Epidermal melanocyte (primary cell): Measurements from ENCODE around the gene TMCC1.
"Not testable (repeated sequence)": the region's sequence is repeated elsewhere in the genome, so short reads cannot be mapped to it uniquely, and the experiment has no call there.

Source experiments
- DNase-seq: peaks from one replicate; pipeline ENCODE4 v3.0.0; 2011; ENCODE audit warnings: low spot score; ENCODE audit not compliant: insufficient read length

Gene TMCC1

DNA sequence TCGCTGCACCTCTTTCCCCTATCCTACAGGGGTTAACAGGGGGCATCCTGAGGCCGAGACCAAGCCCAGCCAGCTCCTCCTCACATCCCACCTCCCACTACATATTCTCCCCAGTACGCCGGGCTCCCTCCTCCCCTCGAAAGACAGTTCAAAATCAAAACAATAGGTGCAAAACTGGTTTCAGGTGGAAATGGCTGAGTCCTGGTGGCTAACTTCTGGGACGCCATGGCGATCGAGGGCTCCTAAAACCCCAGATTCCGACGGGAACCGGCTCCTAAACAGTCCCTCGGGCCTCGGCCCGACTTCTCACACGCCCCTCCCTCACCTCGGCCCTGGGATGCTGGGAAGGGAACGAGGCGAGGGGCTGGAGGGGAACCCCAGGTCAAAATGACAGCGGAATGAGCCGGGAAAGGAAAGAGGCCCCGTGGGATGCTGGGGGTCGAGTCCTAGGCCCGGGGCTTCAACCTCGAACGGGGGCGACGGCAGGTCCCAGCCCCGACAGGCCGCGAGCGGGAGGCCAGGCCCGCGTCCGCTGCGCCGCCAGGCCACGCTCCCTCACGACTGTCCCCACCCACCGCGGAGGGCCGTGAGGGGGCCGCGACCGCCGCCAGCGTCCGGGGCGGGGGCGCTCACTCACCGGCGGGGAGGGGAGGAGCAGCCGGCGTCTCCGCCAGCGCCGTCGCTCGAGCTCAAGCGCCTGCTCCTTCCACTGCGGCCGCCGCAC, 492 bp downstream of the TMCC1 start:
- DNase-seq: peak; percentile 54

GRCh38 chr3:129892486-129892856, 1.0 kb downstream of the TMCC1 start:
- no peak for DNase-seq

GRCh38 chr3:129890891-129891290, 2.6 kb downstream of the TMCC1 start:
- no peak for DNase-seq

GRCh38 chr3:129890125-129890524, 3.4 kb downstream of the TMCC1 start:
- DNase-seq: no peak

DNA sequence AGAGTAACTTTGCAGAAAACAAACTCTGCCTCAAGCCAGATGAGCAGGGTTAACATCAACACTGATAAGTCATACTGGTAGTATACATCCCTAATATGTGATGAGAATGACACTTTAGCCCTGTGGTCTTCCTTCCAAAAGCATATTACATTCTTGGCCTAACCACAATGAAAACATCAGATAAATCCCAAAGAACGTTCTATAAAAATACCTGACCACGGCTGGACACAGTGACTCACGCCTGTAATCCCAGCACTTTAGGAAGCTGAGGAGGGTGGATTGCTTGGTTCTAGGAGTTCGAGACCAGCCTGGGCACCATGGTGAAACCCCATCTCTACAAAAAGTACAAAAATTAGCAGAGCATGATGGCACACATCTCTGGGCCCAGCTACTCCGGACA, 4.7 kb downstream of the TMCC1 start:
- DNase-seq: no peak

- DNase-seq: no peak
Observed at GRCh38 chr3:129881261-129881660, 12.2 kb downstream of the TMCC1 start.

DNA sequence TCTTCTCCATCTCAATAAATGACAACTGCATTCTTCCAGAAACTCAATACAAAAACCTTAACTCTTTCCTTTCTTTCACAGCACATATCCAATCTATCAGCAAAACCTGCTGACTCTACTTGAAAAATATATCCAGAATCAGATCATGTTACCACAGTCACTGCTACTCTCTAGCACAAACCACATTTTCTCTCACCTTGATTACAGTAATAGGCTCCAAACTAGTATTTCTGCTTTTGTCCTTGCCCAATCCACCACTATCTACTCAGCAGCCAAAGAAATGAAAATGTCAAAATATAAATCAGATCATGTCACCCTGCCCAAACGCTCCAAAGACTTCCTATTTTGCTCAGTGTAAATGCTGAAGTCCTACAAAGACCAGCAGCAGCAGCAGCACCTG, 15.2 kb downstream of the TMCC1 start:
- no peak for DNase-seq

GRCh38 chr3:129874479-129874878, 19.0 kb downstream of the TMCC1 start:
- DNase-seq: not testable (repeated sequence)

- DNase-seq: no peak
Observed at GRCh38 chr3:129868912-129869311, 24.6 kb downstream of the TMCC1 start.

GRCh38 chr3:129867506-129868124, 25.9 kb downstream of the TMCC1 start:
- DNase-seq: no peak

GRCh38 chr3:129865806-129866205, 27.7 kb downstream of the TMCC1 start:
- no peak for DNase-seq

DNA sequence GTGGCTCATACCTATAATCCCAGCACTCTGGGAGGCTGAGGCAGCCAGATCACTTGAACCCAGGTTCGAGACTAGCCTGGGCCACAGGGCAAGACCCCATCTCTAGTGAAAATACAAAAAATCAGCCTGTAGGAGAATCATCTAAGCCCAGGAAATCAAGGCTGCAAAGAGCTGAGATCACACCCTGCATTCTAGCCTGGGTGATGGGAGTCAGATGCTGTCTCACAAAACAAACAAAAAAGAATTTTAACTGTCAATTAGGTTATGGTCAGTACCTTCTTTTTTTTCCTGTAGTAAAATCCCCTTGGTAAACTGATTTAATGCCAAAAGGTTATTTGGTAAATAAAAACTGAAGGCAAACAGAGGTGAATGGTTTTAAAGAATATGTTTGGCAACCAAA, 29.0 kb downstream of the TMCC1 start:
- DNase-seq: no peak

DNA sequence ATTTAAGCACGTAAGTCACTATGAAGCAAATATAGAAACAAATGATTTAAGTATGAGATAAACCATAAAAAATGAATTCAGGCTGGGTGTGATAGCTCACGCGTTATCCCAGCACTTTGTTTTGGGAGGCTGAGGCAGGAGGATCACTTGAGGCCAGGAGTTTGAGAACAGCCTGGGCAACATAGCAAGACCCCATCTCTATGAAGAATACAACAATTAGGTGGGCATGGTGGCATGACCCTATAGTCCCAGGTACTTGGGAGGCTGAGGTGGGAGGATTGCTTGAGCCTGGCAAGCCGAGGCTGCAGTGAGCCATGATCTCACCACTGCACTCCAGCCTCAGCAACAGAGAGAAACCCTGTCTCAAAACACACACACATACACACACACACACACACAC, 34.2 kb downstream of the TMCC1 start:
- DNase-seq: no peak

GRCh38 chr3:129857899-129858298, 35.6 kb downstream of the TMCC1 start:
- DNase-seq: no peak

DNA sequence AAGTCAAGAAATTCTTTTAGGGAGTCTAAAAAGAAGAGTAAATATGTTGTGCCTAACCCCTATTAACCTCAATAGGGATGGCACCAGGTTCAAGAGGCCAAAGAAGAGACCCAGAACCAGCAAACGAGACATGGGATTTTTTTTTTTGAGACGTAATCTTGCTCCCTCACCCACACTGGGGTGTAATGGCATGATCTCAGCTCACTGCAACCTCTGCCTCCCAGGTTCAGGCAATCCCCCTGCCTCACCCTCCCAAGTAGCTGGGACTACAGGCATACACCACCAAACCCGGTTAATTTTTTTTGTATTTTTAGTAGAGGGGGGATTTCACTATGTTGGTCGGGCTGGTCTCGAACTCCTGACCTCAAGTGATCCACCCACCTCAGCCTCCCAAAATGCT, 36.7 kb downstream of the TMCC1 start:
- not testable (repeated sequence) for DNase-seq

- DNase-seq: no peak
Observed at GRCh38 chr3:129855832-129856419, 37.6 kb downstream of the TMCC1 start.

DNA sequence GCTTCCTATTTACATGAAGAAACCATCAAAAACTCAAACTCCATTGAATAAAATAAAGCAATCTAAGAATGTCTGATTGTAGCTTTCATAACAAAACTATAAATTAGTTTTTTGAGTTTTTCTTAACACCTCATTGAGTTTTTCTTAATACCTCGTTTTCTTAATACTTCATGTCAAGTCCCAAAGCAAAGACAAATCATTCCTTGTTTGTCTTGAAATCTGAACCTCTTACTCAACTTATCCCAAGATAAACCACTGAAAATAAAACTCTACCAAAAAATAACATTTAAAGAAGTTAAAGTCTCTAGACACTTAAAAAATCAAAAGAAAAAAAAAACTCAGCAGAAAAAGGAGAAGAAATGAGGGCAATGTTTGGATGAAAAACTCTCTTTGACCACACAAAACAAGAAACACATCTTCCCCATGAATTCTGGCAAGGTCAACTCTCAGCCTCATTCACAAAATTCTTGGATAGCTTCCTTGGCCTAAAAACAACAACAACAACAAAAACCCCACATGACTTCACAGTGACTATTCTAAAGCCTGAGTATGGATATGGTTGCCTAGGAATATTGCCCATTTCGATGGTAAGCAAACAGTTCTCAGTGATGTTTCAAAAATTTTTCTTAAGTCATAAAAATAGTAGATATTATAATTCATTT, 38.2 kb downstream of the TMCC1 start:
- DNase-seq: peak; percentile 24

DNA sequence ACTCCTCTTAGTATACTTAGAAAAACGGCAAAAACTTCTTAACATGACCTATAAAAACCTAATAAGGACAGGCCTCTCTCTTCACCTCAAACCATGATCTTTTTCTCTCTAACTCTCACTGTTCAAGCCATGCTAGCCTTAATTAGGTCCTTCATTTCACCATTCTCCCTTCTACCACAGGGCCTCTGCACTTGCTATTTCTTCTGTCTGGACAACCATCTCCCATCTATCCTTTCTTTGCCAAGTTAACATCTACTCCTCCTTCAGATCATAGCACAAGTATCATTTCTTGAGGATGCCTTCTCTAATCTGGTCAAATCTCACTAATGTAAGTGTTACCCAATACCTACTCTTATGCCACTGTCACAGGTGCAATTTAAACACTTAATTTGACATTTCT, 39.1 kb downstream of the TMCC1 start:
- DNase-seq: no peak

GRCh38 chr3:129845956-129846355, 47.6 kb downstream of the TMCC1 start:
- DNase-seq: no peak

- no peak for DNase-seq
Observed at GRCh38 chr3:129840707-129841360, 52.7 kb downstream of the TMCC1 start.

DNA sequence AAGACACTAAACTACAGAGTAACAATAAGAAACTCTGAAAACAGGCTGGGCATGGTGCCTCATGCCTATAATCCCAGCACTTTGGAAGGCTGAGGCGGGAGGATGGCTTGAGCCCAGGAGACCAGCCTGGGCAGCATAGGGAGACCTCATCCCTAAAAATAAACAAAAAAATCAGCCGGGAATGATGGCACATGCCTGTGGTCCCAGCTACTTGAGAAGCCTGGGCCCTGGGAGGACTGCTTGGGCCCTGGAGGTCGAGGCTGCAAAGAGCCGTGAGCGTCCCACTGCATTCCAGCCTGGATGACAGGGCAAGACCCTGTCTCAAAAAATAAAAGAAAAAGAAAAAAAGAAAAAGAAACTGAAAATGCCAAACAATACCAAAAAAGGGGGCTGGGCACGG, 55.4 kb downstream of the TMCC1 start:
- DNase-seq: no peak
